HG03097 (cell line): ENCODE measurements around the gene NRAS.
"Not testable (repeated sequence)": the region's sequence is repeated elsewhere in the genome, so short reads cannot be mapped to it uniquely, and the experiment has no call there.

ENCODE experiments used
- ATAC-seq: cut with Tn5 transposase; IDR thresholded peaks from one replicate; pipeline ENCODE4 v1.9.1; 2021; ENCODE audit not compliant: unreplicated experiment, low FRiP score

NRAS gene

DNA sequence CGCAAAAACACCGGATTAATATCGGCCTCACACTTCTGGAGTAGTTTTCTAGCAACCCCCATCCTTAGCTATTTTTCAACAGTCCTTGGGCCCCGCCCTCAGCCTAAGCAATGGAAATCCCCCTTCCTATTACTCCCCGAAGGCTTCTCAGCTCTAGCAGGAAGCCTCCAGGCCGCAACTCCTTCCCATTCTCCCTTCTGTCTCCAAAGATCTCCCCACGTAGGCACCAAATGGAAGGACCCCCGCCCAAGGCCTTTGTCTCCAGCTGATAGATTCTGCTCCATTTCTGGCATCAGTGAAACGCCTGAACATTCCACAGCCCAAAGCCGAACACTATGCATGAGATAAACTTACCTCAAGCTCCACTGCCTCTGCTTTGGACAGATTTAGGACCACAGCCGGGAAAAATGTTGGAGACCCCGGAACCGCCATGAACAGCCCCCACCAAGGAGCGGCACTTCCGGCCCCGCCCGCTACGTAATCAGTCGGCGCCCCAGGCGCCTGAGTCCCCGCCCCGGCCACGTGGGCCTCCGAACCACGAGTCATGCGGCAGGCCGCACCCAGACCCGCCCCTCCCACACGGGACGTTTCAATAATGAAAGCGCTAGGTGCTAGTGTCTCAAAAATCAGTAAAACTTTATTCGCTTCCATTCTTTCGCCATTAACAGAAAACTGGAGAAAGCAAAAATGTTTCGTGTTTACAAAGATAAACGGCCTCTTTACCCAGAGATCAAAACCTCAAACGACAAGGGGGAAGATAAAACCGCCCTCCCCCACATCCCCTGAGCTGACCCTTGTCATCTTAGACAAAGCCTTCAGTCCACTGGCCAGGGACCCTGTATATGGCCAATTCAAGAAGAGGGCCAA lies at the start of gene NRAS:
Gene NRAS, minus strand, starts transcription at position 468 of the 867 bp plus-strand sequence. CDS start 611 bp downstream, outside the sequence.
- peak; percentile 87 for ATAC-seq

DNA sequence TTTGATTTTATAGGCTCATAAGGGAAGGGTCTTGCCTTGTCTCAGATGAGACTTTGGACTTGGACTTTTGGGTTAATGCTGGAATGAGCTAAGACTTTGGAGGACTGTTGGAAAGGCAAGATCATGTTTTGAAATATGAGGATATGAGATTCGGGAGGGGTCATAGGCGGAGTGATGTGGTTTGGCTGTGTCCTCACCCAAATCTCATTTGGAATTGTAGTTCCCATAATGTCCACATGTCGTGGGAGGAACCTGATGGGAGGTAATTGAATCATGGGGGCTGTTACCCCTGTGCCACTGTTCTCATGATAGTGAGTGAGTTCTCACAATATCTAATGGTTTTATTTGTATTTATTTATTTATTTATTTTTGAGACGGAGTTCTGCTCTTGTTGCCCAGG lies 48.1 kb upstream of the NRAS start:
- ATAC-seq: no peak

DNA sequence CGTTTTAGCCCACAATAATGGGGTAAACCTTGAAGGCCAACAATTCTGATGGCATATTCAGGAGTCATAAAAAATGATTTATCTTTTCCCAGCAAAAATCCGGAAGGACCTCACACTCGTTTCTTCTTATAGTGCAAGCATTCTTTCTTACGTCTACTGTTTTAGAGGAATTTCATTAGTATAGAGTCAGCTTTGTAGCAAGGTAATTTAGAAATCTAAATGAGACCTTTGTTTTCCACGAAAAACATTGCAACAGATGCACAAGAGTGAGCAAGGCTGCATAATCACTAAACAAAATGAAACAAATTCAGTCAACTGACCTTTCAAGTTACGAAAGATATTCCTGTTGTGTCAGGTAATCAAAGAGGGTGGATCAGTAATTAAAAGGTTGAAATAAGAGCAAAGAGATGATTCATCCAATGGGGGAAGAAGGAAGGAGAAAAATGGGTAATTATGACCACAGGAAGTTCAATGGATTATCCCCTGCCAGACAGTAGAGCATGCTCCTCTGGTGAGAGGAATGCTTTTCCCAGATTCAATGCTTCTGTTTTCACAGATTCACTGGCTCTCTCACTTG lies 41.8 kb upstream of the NRAS start:
- no peak for ATAC-seq

DNA sequence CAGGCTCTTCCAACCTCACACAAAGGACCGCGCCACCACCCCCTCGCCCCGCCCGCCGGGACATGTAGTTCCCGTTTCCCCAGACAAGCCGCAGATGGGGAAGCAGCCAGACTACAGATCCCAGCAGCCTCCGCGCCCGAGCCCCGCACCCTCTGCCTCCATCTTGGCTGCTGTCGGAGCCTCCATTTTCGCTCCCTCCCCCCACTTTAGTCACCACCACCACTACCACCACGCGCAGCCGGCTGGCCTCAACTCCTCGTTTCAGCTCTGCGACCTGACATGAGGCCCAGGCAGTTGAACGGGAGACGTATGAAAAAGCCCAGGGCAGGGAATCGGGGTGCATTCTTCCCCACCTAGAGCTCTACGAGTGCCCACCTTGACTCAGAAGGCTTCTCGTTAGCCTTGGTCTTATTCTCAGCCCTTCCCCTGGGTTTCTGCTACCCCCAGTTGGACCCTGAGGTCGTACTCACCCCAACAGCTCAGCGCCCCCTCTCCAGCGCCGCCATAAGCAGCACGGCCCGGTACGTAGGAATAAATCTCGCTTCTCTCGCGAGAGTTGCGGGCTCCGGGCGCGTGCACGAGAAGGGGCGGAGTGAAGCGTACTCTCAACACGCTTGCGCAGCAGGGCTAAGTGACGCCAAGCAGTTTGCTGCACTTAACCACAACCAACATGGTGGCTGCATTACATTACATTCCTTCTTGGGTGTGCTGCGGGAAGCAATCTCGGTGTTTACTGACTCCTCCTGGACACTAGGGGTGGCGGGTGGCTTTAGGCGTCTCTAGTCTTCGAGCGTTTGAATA lies 41.1 kb upstream of the NRAS start, which contains the start of gene CSDE1:
Gene CSDE1, minus strand, starts transcription at position 530 of the 801 bp plus-strand sequence. CDS start 18,094 bp downstream, outside the sequence.
- ATAC-seq: peak; percentile 80

DNA sequence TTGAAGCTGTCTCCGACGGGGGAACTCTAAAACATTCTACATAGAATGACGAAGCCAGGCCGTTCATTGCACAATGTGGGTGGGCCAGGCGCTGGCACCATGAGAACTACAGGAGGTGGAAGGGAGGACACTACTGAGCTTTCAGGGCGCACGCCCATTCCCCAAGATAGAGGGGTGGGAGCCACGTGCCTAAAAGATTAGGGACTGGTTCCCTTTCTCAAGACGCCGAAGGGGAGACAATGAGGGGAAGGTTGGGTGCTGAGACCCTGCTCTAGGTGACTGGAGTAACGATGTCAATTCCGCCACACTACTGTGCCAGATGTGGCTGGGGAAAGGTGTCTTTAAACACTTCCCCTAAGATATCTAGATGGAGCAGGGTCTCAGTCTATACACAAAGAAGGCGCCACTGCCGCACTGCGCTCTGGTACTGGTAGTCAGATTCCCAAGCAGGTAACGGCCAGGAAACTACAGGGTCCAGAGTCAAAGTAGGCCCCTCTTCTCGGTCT lies 40.4 kb upstream of the NRAS start:
- no peak for ATAC-seq

DNA sequence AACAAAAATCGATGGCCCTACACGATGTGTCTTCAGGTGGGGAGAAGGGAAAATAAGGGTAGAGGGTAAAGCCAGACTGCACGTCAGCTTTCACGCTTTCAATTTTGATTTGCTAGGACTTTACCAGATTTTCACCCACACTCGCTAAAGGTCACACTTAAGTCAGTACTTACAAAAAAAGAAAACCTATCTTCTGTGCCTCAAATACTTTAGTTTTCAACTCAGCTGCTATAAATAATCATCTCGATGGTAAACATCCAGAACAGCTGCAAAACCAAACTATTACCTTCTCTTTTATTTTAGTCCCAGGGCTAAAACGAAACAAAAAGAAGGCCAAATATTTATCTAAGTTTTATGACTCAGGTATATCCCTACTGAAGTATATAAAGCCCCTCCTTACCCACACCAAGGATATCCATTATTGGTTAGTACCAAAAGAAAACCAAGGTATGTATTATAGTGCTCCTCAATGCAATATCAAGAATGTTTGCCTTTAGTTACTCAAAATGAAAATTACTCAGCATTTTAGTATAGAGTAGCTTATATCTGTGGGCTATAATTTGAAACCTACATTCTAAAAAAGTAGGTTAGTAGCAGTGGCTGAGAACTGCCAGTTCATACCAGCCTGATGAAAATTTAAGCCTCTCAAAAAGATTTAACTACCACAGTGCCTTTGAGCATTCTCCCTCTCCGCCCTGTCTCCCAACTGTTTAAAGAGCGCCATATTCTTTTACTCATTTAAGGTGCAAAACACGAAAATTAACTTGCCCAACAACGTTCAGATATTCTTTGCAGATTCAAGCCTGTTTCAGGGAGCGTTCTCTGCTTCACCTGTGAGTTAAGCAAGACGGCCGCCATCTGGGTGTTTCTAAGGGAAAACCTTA lies 39.7 kb upstream of the NRAS start:
- no peak for ATAC-seq

DNA sequence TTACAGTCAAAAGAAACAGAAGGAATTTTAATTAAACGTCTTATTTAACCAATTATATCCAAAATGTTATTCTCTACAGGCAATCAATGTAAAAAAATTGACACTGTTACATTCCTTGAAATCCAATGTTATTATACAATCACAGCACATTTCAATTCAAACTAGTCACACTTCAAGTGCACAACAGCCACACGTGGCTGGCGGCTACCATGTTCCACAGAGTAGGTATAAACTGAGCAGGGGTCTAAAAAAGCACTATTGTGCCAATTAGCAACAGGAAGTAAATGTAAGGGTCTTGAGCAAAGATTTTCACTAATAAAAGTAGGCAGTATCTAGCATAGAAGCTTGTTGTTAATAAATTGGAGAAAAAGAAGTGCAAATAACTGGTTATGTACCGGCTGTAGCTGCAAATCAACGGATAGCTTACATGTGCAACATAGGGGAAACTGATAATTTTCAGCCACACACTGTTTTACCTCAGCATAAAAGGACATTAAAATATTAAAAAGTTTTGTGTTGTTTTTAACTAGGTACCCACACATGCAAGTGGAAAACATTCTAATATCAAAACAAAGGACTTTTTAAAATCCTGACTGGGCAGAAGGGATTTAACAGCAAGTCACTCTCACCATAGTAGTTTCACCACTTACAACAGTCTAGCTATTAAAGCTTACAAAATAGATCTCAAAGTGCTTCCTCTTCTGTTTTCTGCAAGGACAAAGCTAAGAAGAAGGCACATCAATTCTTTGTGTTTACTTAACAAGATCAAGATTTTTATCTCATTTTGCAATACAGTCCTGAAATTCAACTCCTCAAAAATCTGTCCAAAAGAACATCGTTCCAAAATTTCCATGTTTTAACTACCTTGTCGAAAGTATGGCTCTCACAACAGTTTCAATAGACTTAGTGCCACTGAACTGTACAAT lies 38.7 kb upstream of the NRAS start:
- ATAC-seq: no peak

DNA sequence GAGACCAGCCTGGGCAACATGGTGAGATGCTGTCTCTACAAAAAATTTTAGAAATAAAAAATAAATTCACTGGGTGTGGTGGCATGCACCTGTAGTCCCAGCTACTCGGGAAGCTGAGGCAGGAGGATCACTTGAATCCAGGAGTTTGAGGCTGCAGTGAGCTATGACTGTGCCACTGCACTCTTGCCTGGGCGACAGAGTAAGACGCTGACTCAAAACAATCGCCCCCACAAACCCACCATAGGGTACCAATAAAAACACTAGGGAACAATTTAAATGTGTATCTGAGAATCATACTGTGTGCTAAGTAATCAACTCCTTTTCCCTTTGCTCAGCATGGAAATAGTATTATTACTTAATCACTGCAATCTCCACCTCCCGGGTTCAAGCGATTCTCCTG lies 37.1 kb upstream of the NRAS start:
- ATAC-seq: not testable (repeated sequence)

DNA sequence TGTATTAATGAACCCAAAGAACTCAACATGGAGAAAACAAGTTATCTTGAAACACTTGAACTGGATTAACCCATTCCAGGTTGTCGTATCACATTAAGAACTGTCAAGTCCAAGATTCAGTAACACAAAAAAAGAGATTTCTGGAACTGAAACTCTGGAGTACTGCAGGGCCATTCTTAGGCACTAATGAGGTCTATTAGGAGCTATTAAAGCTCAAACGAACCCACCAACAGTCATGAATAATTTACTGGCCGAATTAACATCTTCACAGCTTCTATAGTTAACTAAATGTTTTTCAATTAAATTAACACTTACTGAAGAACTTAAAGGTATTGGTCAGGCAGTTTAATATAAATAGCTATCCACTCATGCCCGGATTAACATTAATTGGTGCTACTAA lies 36.6 kb upstream of the NRAS start:
- ATAC-seq: no peak

DNA sequence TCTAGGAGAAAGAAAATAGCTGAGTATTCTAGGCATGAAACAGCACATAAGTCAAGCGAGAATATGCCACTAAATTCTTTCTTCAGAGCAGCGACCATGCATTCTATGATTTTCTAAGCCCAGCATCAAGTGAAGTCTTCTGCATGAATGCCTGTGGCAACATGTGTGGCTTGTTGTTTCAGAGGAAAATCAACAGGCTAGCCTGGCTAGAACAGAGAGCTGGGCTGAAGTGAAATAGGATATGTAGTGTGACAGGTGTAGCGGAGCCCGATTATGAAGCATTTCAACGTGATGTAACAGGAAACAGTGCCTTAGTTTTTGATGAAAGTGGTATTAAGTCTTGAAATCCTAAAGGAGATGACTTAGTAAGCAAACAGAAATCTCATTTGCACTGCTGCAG lies 34.2 kb upstream of the NRAS start:
- no peak for ATAC-seq

DNA sequence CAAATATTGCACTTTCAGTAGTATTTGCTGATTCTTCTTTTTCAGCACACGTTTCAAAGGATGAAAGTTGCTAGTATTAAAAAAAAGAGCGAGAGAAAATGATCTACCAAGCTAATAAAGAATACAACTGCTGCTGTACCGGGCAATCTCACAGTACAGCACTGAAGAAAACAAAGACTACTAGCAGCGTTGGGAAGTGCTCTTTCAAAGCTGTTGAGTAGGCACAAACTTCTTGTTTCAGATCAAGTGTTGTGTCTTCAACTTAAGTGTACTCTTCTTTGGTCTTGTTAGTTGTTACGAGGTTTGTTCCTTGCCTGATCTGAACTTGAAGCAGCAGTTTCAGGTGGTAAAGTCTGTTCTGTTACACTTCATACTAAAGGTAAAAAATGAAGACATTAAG lies 33.3 kb upstream of the NRAS start:
- no peak for ATAC-seq

DNA sequence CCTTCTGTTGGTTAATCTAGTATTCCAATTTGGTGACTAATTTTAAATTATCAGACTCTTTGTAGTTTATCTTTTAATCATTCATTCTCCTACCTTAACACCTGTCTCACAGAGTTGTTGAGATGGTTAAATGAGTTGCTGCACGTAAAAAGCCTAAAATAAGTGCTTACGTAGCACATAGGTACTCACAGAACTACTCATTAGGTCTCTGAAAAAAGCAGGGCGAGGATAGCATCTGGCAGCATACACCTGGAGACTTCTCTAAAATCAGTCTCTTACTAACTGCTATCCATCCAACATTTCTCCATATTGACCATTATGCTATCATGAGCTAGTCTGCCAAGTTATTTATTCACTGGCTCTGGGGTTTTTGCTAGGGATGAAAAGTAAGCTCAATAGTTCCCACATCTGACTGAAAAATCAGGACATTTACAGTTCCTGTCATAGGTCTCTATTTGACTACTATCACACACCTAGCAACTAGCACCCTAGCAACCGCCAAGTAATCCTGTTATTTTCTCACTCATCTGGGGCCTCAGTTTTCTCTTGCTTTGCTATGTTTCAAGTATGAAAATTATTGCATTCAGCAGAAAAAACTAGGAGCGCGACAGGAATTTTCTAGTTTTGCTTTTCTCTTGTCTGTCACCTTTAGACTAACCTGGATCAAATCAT lies 30.0 kb upstream of the NRAS start:
- no peak for ATAC-seq

DNA sequence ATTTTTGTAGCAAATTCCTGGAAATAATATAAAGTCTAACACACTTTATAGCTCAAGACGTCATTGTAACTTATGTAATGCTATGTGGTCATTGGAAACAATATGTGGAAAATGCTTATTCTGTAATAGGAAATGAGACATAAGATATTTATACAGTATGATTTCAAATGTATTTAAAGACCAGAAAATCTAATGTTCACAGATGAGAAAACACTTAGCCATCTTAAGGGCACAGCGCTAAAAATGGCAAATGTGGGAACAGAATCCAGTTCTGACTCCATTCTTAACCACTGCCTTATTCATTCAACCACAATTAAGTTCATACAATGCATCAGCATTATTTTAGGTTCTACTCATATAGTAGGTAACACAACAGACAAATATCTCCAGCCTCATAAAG lies 28.7 kb upstream of the NRAS start:
- ATAC-seq: no peak

DNA sequence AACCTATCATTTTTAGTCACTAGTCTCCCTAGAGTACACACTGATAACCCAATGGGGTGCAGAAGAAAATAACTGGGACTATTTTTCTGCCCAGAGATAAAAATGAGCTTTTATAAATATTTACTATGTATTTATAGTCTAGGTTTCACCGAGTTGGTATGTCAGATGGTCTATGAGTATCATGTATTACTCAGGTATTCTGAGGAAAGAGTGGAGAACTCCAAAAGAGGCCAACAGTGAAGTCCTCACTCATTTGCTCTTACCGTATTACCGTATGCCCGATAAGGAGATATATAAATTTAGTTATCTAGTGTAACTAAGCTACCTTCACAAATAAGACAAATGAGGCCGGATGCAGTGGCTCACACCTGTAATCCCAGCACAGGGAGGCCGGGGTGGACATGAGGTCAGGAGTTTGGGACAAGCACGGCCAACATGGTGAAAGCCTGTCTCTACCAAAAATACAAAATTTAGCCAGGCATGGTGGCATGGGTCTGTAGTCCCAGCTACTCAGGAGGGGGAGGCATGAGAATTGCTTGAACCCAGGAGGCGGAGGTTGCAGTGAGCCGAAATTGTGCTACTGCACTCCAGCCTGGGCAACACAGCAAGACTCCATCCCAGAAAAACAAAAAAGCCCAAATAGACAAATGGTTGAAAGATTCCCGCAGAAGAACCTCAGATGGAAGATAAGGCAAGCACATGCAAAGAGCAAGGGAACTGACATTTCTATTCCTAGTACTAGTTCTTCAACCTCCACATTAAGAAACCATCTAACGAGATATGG lies 25.6 kb upstream of the NRAS start:
- ATAC-seq: no peak

DNA sequence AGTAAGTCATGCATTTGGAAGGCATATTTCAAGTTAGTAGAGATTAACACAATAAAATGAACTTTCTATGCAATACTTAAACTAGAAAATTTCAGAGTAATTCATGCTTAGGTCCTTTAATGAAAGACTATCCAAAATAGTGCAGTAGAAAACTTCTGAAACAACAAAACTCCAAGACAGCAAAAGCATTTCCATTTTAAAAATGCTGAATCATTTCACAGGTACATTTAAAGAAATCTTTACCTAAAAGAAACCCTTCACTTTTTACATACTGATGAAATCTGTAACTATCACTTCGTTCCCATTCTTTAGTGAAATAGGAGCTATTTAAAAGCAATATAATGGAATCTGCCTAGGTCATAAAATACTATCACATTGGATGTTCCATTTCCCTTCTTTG lies 23.8 kb upstream of the NRAS start:
- no peak for ATAC-seq

DNA sequence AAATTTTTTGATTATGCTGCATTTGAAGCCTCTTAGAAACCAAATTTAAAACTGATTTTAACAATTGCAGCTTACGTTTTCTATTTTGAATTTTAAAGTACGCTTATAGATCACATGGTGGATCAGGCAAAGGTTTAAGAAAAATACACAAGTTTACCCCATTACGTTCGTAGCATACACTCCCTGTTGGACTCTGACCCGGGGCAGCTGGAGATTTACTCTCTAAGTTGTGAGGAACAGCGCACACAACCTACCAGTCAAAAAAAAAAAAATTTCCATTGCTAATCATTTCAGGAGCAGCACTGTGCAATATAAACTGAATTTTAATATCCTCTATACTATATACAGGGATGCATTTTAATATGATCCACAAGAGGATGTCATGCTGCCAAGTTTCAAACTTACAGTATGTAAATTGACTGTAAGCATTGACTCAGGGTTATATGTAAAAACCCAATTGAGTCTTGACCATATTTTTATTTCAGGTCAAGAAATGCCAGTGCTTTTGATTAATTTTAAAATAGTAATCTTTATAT lies 20.8 kb upstream of the NRAS start:
- ATAC-seq: no peak

DNA sequence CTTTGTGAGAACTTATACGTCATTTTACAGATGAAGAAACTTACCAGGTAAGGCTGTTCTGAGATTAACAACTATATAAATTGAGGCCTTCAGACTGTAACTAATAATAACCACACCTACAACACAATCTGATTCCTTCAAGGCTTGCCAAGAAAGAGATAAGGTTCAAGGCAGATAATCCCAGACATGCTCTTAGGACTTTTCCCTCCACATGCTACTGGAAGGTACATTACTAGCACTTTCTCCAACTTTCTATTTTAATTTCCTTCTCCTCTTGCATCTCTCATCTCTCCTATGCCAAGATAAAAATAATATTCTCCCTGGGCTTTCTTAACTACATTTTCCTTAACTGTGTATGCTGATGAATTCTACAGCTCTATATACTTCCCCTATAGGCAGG lies 18.9 kb upstream of the NRAS start:
- no peak for ATAC-seq

DNA sequence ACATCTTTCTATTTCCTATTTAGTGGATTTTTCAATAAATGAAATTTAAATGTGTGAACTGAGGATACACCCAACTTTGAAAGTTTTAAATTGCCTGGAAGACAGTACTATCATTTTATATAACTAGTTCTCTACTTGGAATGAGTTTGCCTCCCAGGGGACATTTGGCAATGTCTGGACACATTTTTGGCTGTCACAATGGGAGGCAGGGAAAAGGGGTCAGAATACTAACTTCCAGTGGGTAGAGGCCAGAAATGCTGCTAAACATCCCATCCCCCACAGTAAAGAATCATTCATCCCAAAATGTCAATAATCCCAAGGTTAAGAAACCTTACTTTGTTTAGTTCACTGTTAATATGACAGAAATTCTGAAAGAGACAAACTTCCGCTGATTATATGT lies 13.2 kb upstream of the NRAS start:
- ATAC-seq: no peak
